Amniotic epithelial cell (primary cell): ENCODE data around the gene ZNF571.

Source experiments
- DNase-seq: peaks from one replicate; pipeline ENCODE4 v3.0.0-alpha.2; 2010; ENCODE audit warnings: low read depth

ZNF571 gene

GRCh38 chr19:37594304-37594981 is at the start of gene ZNF571, which contains the start of gene ZNF540:
Gene ZNF571, minus strand, starts transcription at chr19:37594792. Its CDS starts 8,116 bp downstream, at chr19:37586676.
Gene ZNF540, plus strand, starts transcription at chr19:37594876. Its CDS starts 3,572 bp downstream, at chr19:37598448.
- DNase-seq: peak; percentile 93

DNA sequence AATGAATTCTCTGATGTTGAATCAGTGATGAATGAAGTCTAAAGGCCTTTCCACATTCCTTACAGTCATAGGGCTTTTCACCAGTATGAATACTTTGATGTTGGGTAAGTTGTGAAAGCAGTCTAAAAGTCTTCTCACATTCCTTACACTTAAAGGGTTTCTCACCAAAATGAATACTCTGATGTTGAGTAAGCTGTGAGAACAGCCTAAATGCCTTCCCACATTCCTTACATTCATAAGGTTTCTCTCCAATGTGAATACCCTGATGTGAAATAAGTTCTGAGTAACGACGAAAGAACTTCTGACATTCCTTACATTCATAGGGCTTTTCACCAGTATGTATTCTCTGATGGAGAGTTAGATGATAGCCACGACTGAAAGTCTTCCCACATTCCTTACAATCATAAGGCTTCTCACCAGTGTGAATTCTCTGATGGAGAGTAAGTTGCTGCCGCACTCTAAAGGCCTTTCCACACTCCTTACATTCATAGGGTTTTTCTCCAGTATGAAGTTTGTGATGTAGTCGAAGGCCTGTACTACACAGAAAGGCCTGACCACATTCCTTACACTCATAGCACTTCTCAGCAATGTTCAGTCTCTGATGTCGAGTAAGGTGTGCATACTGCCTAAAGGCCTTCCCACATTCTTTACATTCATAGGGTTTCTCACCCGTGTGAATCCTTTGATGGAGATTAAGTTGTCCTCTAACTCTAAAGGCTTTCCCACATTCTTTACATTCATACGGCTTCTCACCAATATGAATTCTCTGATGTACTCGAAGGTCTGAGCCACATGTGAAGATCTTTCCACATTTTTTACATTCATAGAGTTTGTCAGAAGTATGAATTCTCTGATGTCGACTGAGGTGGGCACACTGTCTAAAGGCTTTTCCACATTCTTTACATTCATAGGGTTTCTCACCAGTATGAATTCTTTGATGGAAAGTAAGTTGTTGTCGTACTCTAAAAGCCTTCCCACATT is 40.8 kb upstream of the ZNF571 start:
- peak; percentile 9 for DNase-seq

GRCh38 chr19:37594982-37595382 is 390 bp upstream of the ZNF571 start:
- DNase-seq: peak; percentile 63

DNA sequence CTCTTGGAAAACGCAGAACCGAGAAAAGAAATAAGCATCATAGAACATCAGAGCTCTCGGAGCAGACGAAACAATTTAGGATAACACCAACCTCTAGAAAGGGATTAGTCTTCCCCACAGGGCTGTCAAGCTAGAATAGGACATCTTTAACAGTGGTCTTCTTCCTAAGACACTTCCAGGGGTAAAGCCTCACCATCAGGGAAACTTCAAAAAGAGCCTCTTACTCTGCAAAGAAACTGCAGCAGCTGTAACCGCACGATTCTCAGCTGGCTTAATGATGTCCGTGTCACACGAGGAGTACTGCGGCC is 642 bp downstream of the ZNF571 start:
- DNase-seq: no peak

DNA sequence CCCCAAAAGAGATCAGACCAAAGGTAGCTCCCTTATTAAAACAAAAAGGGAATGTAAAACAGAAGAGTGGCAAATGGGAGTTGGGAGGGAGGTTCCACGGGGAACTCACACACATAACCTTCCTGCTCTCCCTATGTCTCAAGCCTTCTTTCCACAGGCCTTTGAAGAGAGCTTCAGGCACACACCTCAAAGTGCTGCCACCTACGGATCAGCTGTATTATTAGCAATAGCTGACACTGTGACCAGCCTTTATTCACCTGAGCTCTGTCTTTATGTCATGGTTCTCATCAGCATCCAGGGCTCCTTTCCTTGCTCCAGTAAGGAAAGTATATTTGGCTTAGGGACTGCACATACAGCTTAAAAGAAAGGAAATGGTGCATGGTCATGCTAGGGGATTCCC is 11.3 kb downstream of the ZNF571 start:
- DNase-seq: no peak

- DNase-seq: peak; percentile 74
Measured at GRCh38 chr19:37572203-37572602, 22.4 kb downstream of the ZNF571 start.

GRCh38 chr19:37565370-37565669 is 29.3 kb downstream of the ZNF571 start:
- peak; percentile 6 for DNase-seq

DNA sequence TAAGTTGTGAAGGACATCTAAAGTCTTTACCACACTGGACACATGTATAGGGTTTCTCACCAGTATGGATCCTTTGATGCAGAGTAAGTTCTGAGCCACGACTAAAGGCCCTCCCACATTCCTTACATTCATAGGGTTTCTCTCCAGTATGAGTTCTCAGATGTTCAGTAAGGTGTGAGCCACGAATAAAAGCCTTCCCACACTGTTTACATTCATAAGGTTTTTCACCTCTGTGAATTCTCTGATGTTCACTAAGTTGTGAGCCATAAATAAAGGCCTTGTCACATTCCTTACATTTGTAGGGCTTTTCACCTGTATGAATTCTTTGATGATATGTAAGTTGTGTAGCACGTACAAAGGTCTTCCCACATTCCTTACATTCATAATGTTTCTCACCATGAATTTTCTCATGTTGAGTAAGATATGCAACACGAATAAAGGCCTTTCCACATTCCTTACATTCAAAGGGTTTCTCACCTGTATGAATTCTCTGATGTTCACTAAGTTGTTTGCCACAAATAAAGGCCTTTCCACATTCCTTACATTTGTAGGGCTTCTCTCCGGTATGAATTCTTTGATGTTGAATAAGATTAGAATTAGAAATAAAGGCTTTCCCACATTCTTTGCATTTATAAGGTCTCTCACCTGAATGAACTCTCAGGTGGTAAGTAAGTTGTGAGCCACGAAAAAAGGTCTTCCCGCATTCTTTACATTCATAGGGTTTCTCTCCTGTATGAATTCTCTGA is 29.8 kb downstream of the ZNF571 start:
- DNase-seq: peak; percentile 2

GRCh38 chr19:37563518-37563917 is 31.1 kb downstream of the ZNF571 start:
- DNase-seq: no peak

DNA sequence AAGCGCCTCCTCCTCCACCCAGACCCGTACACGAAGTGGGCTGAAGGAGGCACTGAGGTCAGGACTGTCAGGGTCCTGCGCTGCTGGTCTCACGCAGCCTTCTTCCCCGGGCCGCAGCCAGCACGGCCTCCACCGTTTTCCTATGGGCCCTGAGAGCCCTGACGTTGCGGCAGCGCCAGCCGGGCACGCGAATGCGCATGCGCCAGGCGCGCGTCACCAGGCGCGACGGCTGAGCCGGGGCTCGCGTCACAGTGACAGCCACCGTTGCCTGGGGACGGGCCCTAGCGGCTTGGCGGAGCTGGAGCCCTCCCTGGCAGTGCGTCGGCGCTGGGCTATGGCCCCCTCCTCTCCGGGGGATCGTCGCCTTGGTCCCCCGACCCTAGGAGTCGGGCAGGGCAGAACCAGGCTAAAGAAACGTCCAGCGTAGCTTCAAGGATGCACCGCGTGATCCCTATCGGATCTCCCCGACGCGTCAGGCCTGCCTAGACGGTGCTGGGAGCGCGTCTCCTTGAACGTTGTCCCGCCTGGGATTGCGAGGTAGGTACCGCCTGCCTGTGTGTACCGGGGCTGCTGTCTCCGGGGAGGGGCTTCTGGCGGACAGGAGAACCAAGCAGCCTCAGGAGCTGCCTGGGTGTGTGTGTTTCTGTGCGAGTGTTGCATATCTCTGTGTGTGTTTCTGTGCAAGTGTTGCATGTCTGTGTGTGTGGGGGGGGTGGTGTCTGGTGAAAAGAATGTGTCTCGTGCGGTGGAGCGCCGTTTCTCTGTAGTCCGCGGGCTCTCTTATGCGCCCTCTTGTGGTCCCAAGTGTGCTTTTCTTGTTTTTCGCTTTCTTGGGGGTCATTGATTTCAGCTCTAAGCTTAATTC is 43.2 kb downstream of the ZNF571 start:
- DNase-seq: peak; percentile 56

GRCh38 chr19:37537391-37537947 is 57.1 kb downstream of the ZNF571 start:
- peak; percentile 28 for DNase-seq

DNA sequence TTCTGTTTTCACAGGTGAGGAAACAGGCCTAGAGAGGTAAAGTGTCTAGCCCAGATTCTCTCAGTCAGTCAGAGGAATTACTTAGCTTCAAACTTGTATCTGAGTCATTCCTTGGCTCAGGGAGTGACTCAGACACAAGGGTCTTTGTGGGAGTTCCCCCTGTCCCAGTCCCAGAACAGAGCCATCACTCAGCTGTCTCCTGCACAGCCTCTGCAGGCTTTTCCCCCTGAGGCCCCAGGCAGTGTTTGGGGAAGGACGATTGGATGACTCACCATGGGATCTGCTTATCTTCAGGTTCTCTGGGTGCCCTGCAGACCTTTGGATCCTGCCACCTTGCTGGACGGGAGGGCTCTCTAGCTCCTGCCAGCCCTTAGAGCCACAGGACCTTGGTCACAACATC is 74.7 kb downstream of the ZNF571 start:
- DNase-seq: peak; percentile 82
